Left renal cortex interstitium (tissue), 4 donors: ENCODE measurements around the gene SLC44A1. TPM values are rescaled to one million over a fixed set of nuclear protein-coding genes. Genes with fewer than 3 reads are reported as not detected.

Source experiments
- DNase-seq, 4 donors: peaks; one replicate each; pipeline ENCODE4 v3.0.0-alpha.2; 2013; ENCODE audit warnings: low read depth in 4 of 4, low spot score in 2 of 4, missing footprints in 1 of 4
- polyA plus RNA-seq, 4 donors: library from polyadenylated mRNA; unstranded; fragments of 120-200 nt; gene quantifications; one replicate each; pipeline ENCODE4 v1.2.1, GENCODE V29; 2013; ENCODE audit not compliant: insufficient read length in 4 of 4

Gene SLC44A1
- polyA plus RNA-seq, 4 donors: 44.0 to 61.1 (median 48.8) TPM

- DNase-seq: peak in 2 of 4 donors; percentile 82
Measured at GRCh38 chr9:105447814-105448812, 203.7 kb downstream of the SLC44A1 start, which contains the start of gene FSD1L. TSS of gene FSD1L (plus strand) at chr9:105448034. CDS start at chr9:105448221, 187 bp downstream.

- DNase-seq: no peak
Measured at GRCh38 chr9:105449081-105449480, 204.6 kb downstream of the SLC44A1 start.

GRCh38 chr9:105452185-105452584 is 207.7 kb downstream of the SLC44A1 start:
- DNase-seq: no peak

GRCh38 chr9:105455836-105456475 is 211.5 kb downstream of the SLC44A1 start:
- no peak for DNase-seq

GRCh38 chr9:105457560-105458294 is 213.3 kb downstream of the SLC44A1 start:
- DNase-seq: no peak

GRCh38 chr9:105458404-105458803 is 214.0 kb downstream of the SLC44A1 start:
- no peak for DNase-seq

- DNase-seq: no peak
Measured at GRCh38 chr9:105459336-105459735, 214.9 kb downstream of the SLC44A1 start.

GRCh38 chr9:105466898-105467455 is 222.5 kb downstream of the SLC44A1 start:
- no peak for DNase-seq

- DNase-seq: no peak
Measured at GRCh38 chr9:105468875-105469274, 224.4 kb downstream of the SLC44A1 start.

GRCh38 chr9:105473221-105473620 is 228.8 kb downstream of the SLC44A1 start:
- DNase-seq: no peak

- no peak for DNase-seq
Measured at GRCh38 chr9:105475302-105475701, 230.9 kb downstream of the SLC44A1 start.

GRCh38 chr9:105479846-105480245 is 235.4 kb downstream of the SLC44A1 start:
- no peak for DNase-seq

GRCh38 chr9:105483618-105484017 is 239.2 kb downstream of the SLC44A1 start:
- no peak for DNase-seq

GRCh38 chr9:105484226-105484625 is 239.8 kb downstream of the SLC44A1 start:
- DNase-seq: no peak

GRCh38 chr9:105485131-105485530 is 240.7 kb downstream of the SLC44A1 start:
- no peak for DNase-seq

Other genes starting within 250 kb of the SLC44A1 start
- gene FSD1L, start 203.4 kb downstream of the SLC44A1 start, polyA plus RNA-seq: 1 to 10 TPM; 7.8 to 9.9 (median 9.5) TPM